Fibroblast of upper back skin (primary cell): ENCODE measurements around the gene CTNNA3.
A peak's percentile ranks its signal among the peaks of the same experiment; 100 is the strongest.

Experiments
- DNase-seq: peaks from one replicate; pipeline ENCODE4 v3.0.0-alpha.2; 2013

Gene CTNNA3

GRCh38 chr10:66625709-66626590 lies 1070.0 kb downstream of the CTNNA3 start:
- DNase-seq = peak; percentile 27

GRCh38 chr10:66622050-66622449 lies 1073.9 kb downstream of the CTNNA3 start:
- no peak for DNase-seq

DNA sequence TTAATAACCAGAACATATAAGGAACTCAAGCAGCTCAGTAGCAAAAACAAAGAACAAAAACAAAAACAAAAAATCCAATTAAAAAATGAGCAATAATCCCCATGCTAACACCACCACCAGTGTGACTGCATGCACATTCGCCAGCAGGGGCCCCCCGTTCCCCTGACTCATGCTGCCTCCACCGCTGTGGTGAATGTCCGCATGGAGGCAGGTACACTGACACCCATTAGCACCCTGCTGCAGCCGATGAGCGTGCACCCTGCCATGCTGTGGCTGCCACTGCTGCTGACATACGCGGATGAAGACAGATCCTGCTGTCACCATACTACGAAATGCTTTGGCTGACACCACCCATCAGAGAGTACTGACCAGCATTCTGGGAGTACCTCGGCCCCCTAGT lies 1091.8 kb downstream of the CTNNA3 start:
- DNase-seq = no peak

DNA sequence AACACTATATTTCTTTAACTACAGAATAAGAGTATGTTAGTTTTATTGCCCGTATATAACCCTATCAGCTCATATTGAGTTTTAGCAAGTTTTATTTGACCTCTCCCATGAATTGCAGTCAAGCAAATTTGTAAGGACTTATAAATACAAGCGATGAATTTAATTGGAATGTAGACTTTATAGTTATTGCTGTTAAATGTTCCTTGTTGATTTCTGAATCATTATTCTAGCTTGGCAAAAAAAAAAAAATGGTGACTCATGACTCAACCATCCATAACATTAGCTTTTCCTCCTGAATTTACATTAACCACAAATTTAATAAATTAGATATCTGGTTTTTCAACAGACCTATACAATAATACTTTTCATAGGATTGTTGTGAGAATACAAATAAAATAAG lies 1104.1 kb downstream of the CTNNA3 start:
- peak; percentile 78 for DNase-seq

- no peak for DNase-seq
These were observed 1108.3 kb downstream of the CTNNA3 start for GRCh38 chr10:66587680-66588050.

DNA sequence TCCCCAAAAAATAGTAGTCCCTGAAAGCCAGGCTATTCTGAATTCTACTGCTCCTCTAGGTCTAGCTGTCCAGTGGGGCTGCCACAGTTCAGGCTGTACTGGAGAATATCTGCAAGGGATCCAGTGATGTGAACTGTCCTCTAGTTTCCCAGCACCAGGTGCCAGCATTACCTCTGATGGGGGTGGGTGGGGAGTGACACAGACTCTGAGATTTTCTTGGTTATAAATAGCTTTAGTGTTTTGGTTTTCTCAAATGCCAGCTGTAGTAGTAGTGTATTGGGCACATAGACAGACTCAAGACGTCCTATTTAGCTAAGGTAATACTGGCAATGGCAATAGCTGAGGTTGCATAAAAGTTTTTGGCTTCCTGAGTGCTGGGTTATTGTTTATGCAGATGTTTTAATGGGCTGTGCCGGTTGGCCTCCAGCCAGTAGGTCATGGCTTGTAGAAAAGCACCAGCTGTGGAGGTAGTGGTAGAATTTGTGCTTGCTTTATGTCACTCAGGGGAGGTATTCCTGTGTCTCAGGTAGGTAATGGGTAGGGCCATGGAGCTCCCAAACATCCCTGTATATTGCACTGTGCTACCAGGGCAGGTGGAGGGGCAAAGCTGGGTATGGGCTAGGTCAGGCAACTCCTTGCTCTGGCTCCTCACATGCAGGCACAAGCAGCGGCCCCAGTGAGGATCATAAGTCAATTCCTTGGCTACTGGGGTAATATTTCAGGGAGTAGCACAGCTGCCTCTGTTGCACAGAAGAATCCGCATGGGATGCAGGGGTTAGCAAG lies 1108.9 kb downstream of the CTNNA3 start:
- no peak for DNase-seq

- DNase-seq = peak; percentile 43
These were observed 1109.9 kb downstream of the CTNNA3 start for GRCh38 chr10:66586073-66586472.

DNA sequence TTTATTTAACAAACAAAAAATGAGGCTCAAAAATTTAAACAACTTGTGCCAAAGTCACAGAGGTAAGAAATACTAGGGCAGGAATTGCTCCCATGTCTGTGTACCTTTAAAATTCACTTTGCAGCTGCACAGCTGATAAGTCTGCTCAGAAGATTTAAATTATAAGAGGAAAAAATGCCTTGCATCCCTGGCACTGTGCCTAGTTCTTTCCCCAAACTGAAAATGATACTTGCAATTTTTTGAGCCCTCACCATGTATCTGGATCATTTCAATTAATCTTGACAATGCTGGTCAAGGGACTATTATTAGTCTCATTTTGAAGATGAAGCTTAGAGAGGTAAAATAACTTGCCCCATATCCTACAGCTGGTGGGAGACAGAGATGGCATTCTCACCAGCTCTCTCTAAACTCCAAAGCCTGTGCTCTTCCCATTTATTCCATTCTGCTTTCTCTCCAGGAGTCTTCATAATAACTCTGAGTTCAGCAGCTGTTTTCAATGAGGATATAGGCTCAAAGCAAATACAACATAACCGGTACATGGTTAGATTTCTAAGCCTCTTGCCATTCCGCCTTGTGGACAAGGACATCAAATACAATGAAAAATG lies 1120.6 kb downstream of the CTNNA3 start:
- DNase-seq = no peak

GRCh38 chr10:66572700-66573099 lies 1123.3 kb downstream of the CTNNA3 start:
- no peak for DNase-seq

GRCh38 chr10:66565999-66566398 lies 1130.0 kb downstream of the CTNNA3 start:
- no peak for DNase-seq

GRCh38 chr10:66564287-66564686 lies 1131.7 kb downstream of the CTNNA3 start:
- DNase-seq = peak; percentile 24

DNA sequence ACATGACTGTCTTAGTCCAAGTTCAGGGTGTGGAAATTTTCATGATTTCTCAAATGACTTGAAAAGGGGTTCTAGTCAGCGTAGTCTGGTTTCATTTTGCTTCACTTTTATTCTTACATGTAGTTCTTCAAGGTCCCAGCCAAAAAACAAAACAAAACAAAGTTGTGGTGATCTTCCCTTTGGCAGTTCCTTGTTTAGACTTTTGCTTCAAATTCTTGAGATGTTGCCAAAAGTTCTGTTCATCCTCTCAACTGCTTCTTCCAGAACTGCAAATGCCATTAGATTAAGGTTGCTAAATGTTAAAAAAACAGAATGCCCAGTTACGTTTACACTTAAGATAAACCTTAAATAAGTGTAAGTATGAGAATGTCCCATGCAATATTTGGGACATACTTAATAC lies 1140.9 kb downstream of the CTNNA3 start:
- peak; percentile 36 for DNase-seq

GRCh38 chr10:66552331-66552730 lies 1143.7 kb downstream of the CTNNA3 start:
- no peak for DNase-seq

DNA sequence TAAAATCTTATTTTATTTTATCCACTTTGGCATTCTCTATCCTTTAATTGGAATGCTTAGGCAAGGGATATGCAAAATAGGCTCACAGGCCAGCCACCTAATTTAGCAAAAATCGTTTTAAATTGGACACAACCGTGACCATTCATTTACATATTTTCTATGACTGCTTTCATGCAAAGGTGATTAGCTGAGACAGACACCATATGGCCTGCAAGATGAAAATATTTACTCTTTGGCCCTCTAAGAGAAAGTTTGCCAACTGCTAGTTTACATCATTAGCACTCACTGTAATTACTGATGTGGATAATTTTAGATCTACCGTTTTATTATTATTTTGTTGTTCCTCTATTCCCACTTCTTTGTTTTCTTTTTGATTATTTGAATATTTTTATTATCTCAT lies 1145.6 kb downstream of the CTNNA3 start:
- no peak for DNase-seq

GRCh38 chr10:66538908-66539307 lies 1157.1 kb downstream of the CTNNA3 start:
- no peak for DNase-seq

DNA sequence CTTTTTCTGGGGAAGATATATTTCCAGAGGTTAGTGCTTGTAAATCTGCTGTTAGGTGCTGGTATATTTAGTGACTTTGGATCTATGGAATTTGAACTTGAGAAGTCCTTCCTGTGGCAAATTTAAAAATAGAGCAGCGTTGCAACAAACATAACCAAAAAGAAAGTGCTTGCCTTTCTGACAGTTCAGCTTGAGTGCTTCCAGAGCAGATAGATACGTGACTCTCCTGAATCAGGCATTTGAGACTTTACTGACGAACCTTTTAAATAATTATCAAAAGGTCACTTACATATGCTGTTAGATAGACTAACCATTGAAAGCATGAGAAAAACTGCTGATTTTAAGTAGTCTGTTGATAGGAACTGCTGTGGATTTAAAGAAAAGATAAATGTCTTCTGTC lies 1157.6 kb downstream of the CTNNA3 start:
- DNase-seq = no peak

DNA sequence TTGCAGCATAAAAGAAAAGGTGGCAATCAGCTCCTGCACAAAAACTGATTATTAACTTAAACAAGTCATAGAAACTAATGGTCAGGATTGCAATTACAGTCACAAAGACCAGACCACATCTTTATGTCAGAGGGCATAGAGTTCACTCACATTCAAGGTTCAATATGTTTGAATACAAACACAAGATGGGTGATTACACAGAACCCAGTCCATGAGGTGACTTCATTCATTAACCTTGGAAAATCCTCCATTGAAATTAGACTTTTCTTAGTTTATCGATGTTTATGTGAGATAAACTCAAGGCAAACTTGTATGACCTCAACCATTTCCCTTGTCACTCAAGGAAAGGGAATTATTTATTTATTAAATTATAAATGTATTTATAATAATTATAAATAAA lies 1158.8 kb downstream of the CTNNA3 start:
- DNase-seq = no peak

DNA sequence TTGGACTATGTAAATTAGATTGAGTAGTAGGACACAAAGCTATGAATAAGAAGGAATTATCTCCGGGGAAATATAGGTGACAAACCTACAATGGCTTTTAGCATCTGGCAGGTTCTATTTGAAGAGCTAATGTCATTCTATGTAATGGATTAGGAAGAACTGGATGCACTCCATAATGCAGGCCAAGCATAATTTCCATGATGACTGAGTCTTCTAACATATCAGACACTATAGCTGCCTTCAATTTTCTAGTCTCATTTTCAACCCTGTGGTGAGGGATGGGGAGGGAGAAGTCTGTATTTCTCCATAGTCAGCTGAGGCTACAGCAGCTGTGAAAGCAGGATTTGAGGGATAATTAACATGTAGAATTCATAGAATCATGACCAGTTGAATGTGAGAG lies 1160.6 kb downstream of the CTNNA3 start:
- DNase-seq = no peak

DNA sequence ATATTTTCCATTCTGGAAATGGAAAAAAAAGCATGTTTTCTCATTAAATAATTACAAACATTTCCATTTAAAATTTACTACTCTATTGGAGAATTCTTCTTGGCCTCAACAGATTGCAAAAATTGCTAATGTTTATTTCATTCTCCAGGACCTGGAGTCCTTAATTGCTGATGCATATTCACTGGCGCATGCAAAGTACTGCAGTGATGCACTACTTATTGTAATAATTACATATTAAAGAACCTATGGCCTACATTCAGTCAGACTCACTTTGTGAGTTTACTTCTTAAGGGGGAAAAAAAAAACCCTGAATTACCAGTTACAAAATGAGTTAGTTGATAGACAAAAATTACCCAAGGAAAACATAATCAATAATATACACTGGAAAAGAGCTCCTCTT lies 1161.1 kb downstream of the CTNNA3 start:
- no peak for DNase-seq

GRCh38 chr10:66521506-66521905 lies 1174.5 kb downstream of the CTNNA3 start:
- peak; percentile 2 for DNase-seq

- no peak for DNase-seq
These were observed 1176.4 kb downstream of the CTNNA3 start for GRCh38 chr10:66519616-66520015.

GRCh38 chr10:66514666-66515065 lies 1181.3 kb downstream of the CTNNA3 start:
- no peak for DNase-seq

DNA sequence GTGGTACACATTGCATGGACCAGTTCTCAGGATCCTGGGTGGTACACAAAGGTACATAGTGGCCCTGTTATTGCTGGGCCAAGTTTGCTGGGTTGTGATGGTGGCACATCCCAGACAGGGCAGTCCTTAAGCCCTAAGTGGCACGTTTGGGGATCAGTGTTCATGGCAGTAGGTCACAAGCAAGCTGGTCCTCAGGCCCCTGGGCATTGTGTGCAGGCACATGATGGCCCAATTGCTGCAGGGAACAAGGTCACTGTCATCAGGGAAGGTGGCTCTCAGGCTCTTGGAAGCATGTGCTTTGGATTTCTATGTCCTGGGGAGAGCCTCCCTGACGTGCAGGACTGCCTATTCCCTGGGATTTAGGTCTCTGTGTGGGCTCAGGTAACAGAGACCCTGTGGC lies 1182.5 kb downstream of the CTNNA3 start:
- DNase-seq = no peak
